Measurements from ENCODE around the gene COMTD1.

GRCh38 chr10:75220274-75220673 lies 15.5 kb downstream of the COMTD1 start:
- TF ChIP-seq, protein P1, sequence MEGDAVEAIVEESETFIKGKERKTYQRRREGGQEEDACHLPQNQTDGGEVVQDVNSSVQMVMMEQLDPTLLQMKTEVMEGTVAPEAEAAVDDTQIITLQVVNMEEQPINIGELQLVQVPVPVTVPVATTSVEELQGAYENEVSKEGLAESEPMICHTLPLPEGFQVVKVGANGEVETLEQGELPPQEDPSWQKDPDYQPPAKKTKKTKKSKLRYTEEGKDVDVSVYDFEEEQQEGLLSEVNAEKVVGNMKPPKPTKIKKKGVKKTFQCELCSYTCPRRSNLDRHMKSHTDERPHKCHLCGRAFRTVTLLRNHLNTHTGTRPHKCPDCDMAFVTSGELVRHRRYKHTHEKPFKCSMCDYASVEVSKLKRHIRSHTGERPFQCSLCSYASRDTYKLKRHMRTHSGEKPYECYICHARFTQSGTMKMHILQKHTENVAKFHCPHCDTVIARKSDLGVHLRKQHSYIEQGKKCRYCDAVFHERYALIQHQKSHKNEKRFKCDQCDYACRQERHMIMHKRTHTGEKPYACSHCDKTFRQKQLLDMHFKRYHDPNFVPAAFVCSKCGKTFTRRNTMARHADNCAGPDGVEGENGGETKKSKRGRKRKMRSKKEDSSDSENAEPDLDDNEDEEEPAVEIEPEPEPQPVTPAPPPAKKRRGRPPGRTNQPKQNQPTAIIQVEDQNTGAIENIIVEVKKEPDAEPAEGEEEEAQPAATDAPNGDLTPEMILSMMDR (conservative IDR thresholded peaks at IDR 0.05; ENCODE audit: low read length) = no peak
- no peak for TF ChIP-seq EZH2phosphoT487 (IDR thresholded peaks at IDR 0.05; ENCODE audit: borderline replicate concordance, low read depth, low read length)
